GM04503 (cell line): ENCODE results near the gene ELFN1.

ENCODE experiments used
- DNase-seq: peaks from one replicate; pipeline ENCODE4 v3.0.0-alpha.2; 2012; ENCODE audit warnings: low read depth

Gene ELFN1

GRCh38 chr7:1694611-1695511 is 24.8 kb downstream of the ELFN1 start:
- DNase-seq, result no peak

GRCh38 chr7:1695800-1696454 is 25.9 kb downstream of the ELFN1 start:
- no peak for DNase-seq

- no peak for DNase-seq
These were observed 26.8 kb downstream of the ELFN1 start for GRCh38 chr7:1696671-1697498.

GRCh38 chr7:1697499-1698125 is 27.5 kb downstream of the ELFN1 start:
- DNase-seq, result no peak

GRCh38 chr7:1698201-1698600 is 28.1 kb downstream of the ELFN1 start:
- DNase-seq, result no peak

GRCh38 chr7:1698951-1699350 is 28.9 kb downstream of the ELFN1 start:
- no peak for DNase-seq

- DNase-seq, result no peak
These were observed 30.0 kb downstream of the ELFN1 start for GRCh38 chr7:1700086-1700485.

GRCh38 chr7:1700536-1701333 is 30.7 kb downstream of the ELFN1 start:
- DNase-seq, result no peak

GRCh38 chr7:1702652-1703051 is 32.6 kb downstream of the ELFN1 start:
- DNase-seq, result no peak

GRCh38 chr7:1703441-1703840 is 33.4 kb downstream of the ELFN1 start:
- no peak for DNase-seq

GRCh38 chr7:1703871-1704810 is 34.1 kb downstream of the ELFN1 start:
- no peak for DNase-seq

GRCh38 chr7:1704811-1705738 is 35.0 kb downstream of the ELFN1 start:
- no peak for DNase-seq

- DNase-seq, result no peak
These were observed 35.8 kb downstream of the ELFN1 start for GRCh38 chr7:1705856-1706255.

GRCh38 chr7:1706381-1706720 is 36.3 kb downstream of the ELFN1 start:
- no peak for DNase-seq

GRCh38 chr7:1706721-1707613 is 36.9 kb downstream of the ELFN1 start:
- no peak for DNase-seq

GRCh38 chr7:1707756-1708595 is 37.9 kb downstream of the ELFN1 start:
- no peak for DNase-seq

GRCh38 chr7:1708596-1709251 is 38.6 kb downstream of the ELFN1 start:
- no peak for DNase-seq
